Measurements from ENCODE around the gene ATF7. TPM values are rescaled to one million over a fixed set of nuclear protein-coding genes. Genes with fewer than 3 reads are reported as not detected.
A peak's percentile ranks its signal among the peaks of the same experiment; 100 is the strongest.

ATF7 gene
- total RNA-seq, 1 donor = 17.4 TPM

DNA sequence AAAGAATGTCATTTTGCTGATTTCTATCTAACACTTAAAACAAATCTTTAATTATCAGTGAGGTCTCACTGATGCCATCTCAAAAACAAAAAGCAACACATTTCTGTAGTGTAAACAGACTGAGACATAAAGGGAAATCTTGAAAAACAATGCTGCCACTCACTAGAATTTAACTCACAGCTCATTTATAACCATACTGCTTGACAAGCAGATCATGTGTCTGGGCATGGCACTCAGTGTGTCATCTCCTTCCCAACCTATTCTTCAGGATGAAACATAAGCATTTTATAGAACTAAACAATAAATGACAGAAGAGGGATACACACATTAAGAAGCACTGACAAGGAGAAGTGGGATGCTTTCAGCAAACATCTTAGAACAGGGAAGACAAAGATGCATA lies 22.4 kb downstream of the ATF7 start:
- Histone ChIP-seq H3K4me2 (ENCODE audit: insufficient read depth, low read length) (no peak overlapping the region), H3K27ac (ENCODE audit: low read depth, low read length) (no peak overlapping the region), H2AFZ (ENCODE audit: low read length) (no peak overlapping the region), H3K79me2 (ENCODE audit: insufficient read depth, low read length) (peaks cover 60% of the 10 kb centered on the region), H3K36me3 (ENCODE audit: insufficient read depth, low read length) (peaks cover 7% of the 10 kb centered on the region), H3K4me1 (ENCODE audit: insufficient read depth, low read length) (peaks cover 21% of the 10 kb centered on the region), H3K4me3 (ENCODE audit: insufficient read depth, low read length) (no peak overlapping the region), H3K9me3 (ENCODE audit: low read depth, low read length) (no peaks in the 10 kb centered on the region), H3K27me3 (ENCODE audit: insufficient read depth, low read length) (no peaks in the 10 kb centered on the region), H4K20me1 (ENCODE audit: insufficient read depth, low read length) (peaks cover 7% of the 10 kb centered on the region)
- TF ChIP-seq CTCF (IDR thresholded peaks at IDR 0.05; ENCODE audit: extremely low read depth, low read depth, low read length) = no peak
- no peak for DNase-seq (ENCODE audit: insufficient read length, low spot score, missing footprints)

- H3K4me3 ChIP-seq (ENCODE audit: insufficient read depth, low read length) = no peak overlapping the region
- peaks cover 21% of the 10 kb centered on the region for H3K4me1 ChIP-seq (ENCODE audit: insufficient read depth, low read length)
- peak overlapping the region; percentile 1 for H3K27ac ChIP-seq (ENCODE audit: low read depth, low read length)
- H3K9me3 ChIP-seq (ENCODE audit: low read depth, low read length) = no peaks in the 10 kb centered on the region
- H4K20me1 ChIP-seq (ENCODE audit: insufficient read depth, low read length) = peaks cover 4% of the 10 kb centered on the region
- H3K36me3 ChIP-seq (ENCODE audit: insufficient read depth, low read length) = peaks cover 4% of the 10 kb centered on the region
- no peak overlapping the region for H2AFZ ChIP-seq (ENCODE audit: low read length)
- no peak for DNase-seq (ENCODE audit: insufficient read length, low spot score, missing footprints)
- peaks cover 57% of the 10 kb centered on the region for H3K79me2 ChIP-seq (ENCODE audit: insufficient read depth, low read length)
- no peaks in the 10 kb centered on the region for H3K27me3 ChIP-seq (ENCODE audit: insufficient read depth, low read length)
- H3K4me2 ChIP-seq (ENCODE audit: insufficient read depth, low read length) = peak overlapping the region; percentile 63
- TF ChIP-seq CTCF (IDR thresholded peaks at IDR 0.05; ENCODE audit: extremely low read depth, low read depth, low read length) = no peak
Measured at GRCh38 chr12:53603196-53603595, 23.0 kb downstream of the ATF7 start.

DNA sequence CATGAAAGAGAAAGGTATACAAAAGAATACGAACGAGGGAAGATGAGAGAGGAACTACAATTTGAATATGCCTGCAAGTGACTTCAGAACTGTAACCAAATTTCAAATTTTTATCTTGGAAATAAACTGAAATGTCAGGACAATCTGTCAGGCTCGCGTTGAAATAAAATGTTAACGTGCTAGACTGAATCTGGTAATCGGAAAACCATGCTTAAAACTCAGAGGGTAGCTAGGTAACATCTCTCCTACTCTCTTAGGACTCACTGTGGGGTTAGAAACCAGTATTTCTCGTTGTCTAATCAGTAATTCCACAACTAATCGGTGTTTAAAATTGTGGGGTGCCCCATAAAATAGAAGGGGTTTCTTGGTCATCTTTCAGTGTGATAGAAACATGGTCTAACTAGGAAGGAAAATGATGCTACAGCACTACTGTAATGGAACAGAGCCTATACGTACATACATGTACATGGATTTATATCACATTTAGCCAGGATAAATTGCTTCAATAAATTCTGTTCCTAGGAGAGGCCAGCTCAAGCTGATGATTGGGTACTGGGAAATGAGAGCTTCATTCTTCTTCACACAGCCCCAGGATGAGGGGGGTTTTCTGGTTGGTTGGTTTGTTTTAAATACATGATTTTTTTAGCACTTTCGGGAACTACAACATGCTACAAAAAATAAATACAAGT lies 23.9 kb downstream of the ATF7 start:
- Histone ChIP-seq H3K27ac (ENCODE audit: low read depth, low read length) (peak overlapping the region; percentile 1), H3K79me2 (ENCODE audit: insufficient read depth, low read length) (peaks cover 58% of the 10 kb centered on the region), H4K20me1 (ENCODE audit: insufficient read depth, low read length) (peaks cover 4% of the 10 kb centered on the region), H2AFZ (ENCODE audit: low read length) (no peak overlapping the region), H3K4me3 (ENCODE audit: insufficient read depth, low read length) (no peak overlapping the region), H3K27me3 (ENCODE audit: insufficient read depth, low read length) (no peaks in the 10 kb centered on the region), H3K4me2 (ENCODE audit: insufficient read depth, low read length) (peak overlapping the region; percentile 63), H3K4me1 (ENCODE audit: insufficient read depth, low read length) (peaks cover 21% of the 10 kb centered on the region), H3K9me3 (ENCODE audit: low read depth, low read length) (no peaks in the 10 kb centered on the region), H3K36me3 (ENCODE audit: insufficient read depth, low read length) (peaks cover 4% of the 10 kb centered on the region)
- DNase-seq (ENCODE audit: insufficient read length, low spot score, missing footprints) = no peak
- no peak for TF ChIP-seq CTCF (IDR thresholded peaks at IDR 0.05; ENCODE audit: extremely low read depth, low read depth, low read length)

GRCh38 chr12:53601296-53601847 lies 24.8 kb downstream of the ATF7 start:
- DNase-seq (ENCODE audit: insufficient read length, low spot score, missing footprints) = no peak

More at GRCh38 chr12:53601296-53601847, 24.8 kb downstream of the ATF7 start:
- H3K36me3 ChIP-seq (ENCODE audit: insufficient read depth, low read length) = peaks cover 4% of the 10 kb centered on the region
- H2AFZ ChIP-seq (ENCODE audit: low read length) = peak overlapping the region; percentile 24
- H3K4me3 ChIP-seq (ENCODE audit: insufficient read depth, low read length) = peak overlapping the region; percentile 23
- H3K9me3 ChIP-seq (ENCODE audit: low read depth, low read length) = no peaks in the 10 kb centered on the region
- H3K4me1 ChIP-seq (ENCODE audit: insufficient read depth, low read length) = peaks cover 29% of the 10 kb centered on the region
- H3K4me2 ChIP-seq (ENCODE audit: insufficient read depth, low read length) = peak overlapping the region; percentile 63
- peaks cover 7% of the 10 kb centered on the region for H4K20me1 ChIP-seq (ENCODE audit: insufficient read depth, low read length)
- H3K79me2 ChIP-seq (ENCODE audit: insufficient read depth, low read length) = peaks cover 62% of the 10 kb centered on the region
- H3K27me3 ChIP-seq (ENCODE audit: insufficient read depth, low read length) = no peaks in the 10 kb centered on the region
- no peak overlapping the region for H3K27ac ChIP-seq (ENCODE audit: low read depth, low read length)
- TF ChIP-seq CTCF (IDR thresholded peaks at IDR 0.05; ENCODE audit: extremely low read depth, low read depth, low read length) = no peak
